ENCODE results near the gene MTFR1L. TPM values are rescaled to one million over a fixed set of nuclear protein-coding genes. Genes with fewer than 3 reads are reported as not detected.

Gene MTFR1L
- total RNA-seq, 1 experiment from 2014 or later, result 22.0 TPM

DNA sequence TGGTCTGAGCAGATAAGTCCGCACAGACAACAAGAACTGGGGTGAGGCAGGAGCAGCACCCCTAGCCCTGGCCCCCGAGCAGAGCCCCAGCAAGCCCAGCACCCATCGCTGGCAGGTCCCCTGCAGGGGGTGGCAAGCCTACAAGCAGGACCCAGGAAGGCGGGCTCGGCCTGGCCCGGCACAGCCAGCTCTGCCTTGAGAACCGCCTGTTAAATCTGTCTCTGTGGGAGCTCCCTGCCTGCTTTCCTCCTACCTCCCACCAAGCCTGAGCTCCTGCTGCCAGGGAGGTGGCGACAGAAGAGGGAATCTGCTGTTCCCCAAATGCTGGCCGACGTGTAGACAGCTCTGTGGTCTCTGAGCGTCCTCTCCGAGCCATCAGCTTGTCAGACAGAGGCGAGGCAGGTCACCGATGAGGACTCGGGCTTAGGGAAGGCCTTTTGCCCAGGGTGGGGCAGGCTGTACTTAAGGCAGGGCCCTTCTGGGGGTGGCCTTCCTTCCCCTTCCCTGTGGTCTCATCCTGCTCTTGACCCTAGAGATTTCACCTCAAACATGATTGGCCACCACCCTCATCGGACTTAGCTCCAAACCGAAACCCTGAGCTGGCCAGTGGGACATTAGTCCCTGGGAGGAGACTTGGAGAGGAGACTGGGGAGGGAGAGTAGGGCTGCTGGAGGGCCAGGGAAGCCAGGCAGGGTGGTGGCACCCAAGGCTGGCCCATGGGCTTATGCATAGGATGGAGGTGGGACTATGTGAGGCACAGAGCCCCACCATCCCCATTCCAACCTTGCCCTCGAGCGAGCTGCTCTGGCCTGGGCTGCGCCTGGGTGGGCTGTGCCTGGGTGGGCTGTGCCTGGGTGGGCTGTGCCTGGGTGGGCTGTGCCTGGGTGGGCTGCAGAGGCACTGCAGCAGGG is 12.0 kb upstream of the MTFR1L start:
- no peak for DNase-seq (ENCODE audit: low spot score)

DNA sequence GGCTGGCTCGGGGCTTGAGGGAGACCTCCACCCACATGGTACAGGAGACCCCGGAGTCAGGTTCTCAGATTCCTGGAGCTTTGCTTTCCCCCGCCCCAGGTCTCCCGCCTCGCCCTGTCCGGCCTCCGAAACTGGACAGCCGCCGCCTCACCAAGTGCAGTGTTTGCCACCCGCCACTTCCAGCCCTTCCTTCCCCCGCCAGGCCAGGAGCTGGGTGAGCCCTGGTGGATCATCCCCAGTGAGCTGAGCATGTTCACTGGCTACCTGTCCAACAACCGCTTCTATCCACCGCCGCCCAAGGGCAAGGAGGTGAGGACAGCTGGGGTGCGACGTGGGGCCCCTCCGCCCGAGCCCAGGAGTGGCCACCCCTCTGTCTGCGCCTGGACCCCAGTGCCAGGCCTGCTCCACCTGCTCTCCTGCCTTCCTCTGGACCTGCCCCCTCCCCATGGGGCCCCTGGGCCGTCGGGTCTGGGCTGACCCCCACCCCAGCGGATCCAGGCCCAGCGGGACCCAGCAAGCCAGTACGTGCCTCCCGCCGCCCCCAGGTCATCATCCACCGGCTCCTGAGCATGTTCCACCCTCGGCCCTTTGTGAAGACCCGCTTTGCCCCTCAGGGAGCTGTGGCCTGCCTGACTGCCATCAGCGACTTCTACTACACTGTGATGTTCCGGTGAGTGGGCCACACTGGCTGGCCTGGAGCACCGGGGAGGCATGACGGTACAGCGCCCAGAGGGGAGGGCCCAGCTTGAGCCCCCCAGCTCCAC is 11.1 kb upstream of the MTFR1L start:
- DNase-seq (ENCODE audit: low spot score), result no peak

GRCh38 chr1:25809283-25809926 is 10.3 kb upstream of the MTFR1L start:
- DNase-seq (ENCODE audit: low spot score), result no peak

DNA sequence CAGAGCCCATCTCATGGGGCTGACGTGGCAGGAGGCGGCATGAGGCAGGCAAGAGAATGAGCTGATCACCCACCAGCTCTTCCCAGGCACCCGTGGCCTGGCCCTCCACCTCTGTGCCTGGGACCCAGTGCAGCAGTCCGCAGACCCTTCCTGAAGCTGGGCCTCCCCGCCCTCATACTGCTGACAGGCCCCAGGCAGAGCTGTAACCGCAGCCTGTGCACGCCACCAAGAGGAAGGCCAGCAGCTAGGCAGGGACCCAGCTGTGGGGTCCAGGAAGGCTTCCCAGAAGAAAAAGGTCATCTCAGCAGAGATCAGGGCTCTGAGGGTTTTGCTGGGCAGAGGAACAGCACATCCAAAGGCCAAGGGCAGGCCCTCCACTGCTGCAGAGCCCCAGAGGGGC is 9.8 kb upstream of the MTFR1L start:
- DNase-seq (ENCODE audit: low spot score), result no peak

DNA sequence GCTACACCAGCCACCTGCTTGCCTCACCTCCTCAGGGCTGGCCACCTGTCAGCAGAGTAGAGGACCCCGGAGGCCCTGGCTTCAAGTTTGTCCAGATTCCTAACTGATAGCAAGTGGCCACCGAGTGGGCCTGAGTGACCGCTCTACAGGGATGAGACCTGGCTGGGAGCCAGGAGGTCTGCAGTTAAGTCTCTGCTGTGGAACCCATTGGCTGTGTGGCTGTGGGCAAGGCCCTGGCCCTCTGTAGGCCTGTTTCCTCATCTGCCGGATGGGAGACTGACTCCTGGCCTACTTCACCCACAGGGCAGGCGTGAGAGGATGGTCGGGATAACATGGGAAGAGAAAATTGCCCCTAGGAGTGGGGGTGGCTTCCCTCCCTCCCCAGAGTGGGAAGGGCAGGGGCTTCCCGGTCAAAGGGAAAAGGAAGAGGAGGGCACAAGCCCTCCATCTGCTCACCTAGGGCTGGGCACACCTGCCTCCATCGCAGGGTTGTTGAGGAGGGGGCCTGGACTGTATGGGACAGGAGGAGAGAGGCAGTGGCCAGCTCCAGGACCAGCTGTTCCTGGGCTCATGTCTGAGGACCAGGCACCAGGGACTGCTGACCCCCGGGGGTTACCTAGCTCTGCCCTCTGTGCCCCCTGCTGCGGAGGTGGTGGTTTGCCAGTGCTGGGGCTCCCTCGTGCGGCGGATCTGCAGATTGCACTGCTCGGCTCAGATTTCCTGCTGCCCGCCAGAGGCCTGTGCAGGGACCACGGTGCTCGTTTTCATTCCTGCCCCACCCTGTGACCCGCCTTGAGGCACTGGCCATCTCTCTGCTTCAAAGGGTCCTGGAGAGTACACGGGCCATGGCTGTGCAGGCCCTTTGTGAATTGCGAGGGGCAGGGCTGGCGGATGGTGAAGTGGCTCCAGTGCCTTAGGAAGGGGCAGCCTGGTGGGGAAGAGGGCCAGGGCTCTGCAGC is 9.1 kb upstream of the MTFR1L start:
- DNase-seq (ENCODE audit: low spot score), result peak; percentile 68

- no peak for DNase-seq (ENCODE audit: low spot score)
These were observed 8.2 kb upstream of the MTFR1L start for GRCh38 chr1:25811384-25812082.

DNA sequence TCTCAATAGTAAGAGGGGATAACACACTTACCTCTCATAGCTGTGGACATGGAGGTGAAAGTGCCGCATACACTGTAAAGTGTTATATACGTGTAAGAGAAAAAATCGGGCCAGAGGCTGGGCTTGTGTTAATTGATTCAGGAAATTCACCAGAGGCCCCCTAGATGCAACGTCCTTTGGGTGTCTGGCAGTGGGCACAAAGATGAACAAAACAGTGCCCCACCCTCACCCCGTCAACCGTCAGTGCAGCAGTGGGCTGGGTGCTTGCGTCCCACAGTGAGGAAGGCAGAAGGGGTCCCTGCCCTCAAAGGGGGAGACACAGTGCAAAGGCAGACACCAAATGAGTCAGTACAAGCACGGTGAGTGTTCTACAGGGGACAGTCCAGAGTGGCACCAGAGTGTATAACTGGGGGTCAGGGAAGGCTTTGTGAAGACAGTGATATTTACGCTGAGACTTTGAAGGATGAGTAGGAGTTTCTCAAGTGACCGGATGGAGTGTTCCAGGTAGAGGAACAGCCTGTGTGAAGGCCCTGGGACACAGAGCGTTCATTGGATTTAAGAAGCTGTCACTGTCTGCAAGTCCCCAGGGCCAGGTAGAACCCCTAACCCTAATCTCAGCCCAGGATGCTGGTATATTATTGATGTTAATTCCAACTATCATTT is 6.6 kb upstream of the MTFR1L start:
- DNase-seq (ENCODE audit: low spot score), result no peak

DNA sequence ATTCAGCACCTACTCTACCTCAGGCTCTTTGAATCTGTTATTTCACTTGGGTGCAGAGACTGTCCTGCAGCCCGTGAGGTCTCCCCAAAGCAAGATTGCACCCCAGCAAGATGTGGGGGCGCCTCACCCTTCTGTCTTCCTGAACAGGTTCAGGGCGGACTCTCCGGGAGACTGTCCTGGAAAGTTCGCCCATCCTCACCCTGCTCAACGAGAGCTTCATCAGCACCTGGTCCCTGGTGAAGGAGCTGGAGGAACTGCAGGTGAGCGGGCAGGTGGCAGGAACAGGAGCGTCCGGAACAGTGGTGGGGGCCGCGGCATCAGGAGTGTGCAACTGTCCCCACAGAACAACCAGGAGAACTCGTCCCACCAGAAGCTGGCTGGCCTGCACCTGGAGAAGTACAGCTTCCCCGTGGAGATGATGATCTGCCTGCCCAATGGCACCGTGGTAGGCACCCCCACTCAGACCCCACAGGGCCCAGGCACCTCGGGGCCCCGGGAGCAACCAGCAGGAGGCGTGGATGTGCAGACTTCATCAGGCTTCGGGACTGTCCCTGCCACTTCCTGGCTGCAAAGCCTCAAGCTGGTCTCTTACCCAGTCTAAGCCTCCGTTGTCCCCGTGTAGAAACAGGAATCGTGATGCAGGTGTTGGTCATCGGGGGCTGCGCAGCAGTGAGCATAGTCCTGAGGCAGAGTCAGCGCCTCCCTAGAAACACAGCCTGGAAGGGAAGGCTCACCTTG is 5.9 kb upstream of the MTFR1L start:
- no peak for DNase-seq (ENCODE audit: low spot score)

GRCh38 chr1:25814549-25815087 is 5.1 kb upstream of the MTFR1L start:
- no peak for DNase-seq (ENCODE audit: low spot score)

- DNase-seq (ENCODE audit: low spot score), result no peak
These were observed 4.3 kb upstream of the MTFR1L start for GRCh38 chr1:25815208-25816111.

- no peak for DNase-seq (ENCODE audit: low spot score)
These were observed 3.5 kb upstream of the MTFR1L start for GRCh38 chr1:25816112-25816718.

DNA sequence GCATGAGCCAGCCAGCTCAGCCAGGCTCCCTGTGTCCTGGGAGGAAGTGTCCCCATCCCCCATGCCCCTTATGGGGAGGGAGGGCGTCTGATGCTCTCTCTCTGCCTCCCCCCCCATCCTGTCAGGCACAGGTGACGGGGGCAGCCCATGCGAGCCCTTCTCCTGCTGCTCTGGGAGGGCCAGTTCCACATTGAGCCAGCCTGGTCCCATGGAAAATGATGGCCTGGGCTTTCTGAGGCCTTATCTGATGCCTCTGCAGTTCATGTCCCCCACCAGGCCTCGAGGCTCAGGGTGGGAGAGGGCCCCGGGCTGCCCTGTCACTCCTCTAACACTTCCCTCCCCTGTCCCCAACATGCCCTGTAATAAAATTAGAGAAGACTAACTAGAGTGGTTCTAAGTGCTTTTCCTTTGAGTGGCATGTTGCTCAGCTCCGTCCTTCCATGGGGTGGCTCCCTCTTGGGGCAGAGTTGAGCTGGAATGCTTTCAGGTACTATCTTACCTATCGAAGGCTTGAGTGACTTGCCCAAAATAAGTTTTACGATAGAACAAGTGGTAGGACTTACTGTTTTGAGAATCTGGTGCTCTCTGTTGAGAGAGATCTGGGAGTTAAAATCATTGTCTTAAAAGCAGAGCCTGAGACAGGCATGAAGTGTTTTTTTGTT is 1.8 kb upstream of the MTFR1L start:
- DNase-seq (ENCODE audit: low spot score), result peak; percentile 38

DNA sequence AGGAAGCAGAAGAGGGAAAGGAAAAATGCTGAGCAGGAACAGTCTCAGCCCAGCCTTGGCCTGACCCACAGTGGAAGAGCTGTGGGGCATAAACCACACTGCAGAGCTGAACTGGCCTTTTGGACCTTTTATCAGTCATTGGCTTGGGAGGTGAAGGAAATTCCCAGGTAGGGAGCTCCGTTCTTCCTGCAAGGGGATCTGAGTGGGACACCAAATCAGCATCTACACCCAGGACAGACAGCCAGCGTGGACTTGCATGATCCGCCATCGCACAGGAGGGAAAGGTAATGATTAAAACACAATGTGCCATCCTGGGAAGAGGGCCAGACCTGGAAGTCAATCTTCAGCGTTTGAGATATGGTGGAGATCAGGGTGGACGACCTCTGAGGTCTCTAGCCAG is 1.2 kb upstream of the MTFR1L start:
- DNase-seq (ENCODE audit: low spot score), result no peak

- peak; percentile 54 for DNase-seq (ENCODE audit: low spot score)
These were observed 725 bp downstream of the MTFR1L start for GRCh38 chr1:25820247-25821111.

- no peak for DNase-seq (ENCODE audit: low spot score)
These were observed 1.3 kb downstream of the MTFR1L start for GRCh38 chr1:25821112-25821476.

- no peak for DNase-seq (ENCODE audit: low spot score)
These were observed 1.9 kb downstream of the MTFR1L start for GRCh38 chr1:25821630-25822091.
